Liver (tissue), 9 donors: ENCODE measurements around the gene ANAPC7. TPM values are rescaled to one million over a fixed set of nuclear protein-coding genes. Genes with fewer than 3 reads are reported as not detected.

ENCODE experiments used
- DNase-seq: peaks from one replicate; pipeline ENCODE4 v3.0.0-alpha.2; 2017; ENCODE audit warnings: low spot score
- H3K27ac ChIP-seq, 2 donors: one replicate each; pipeline ENCODE4 v1.7.0; 2013; ENCODE audit warnings: inconsistent platforms in 2 of 2, low read length in 2 of 2, control low read depth in 1 of 2, low read depth in 1 of 2, mild to moderate bottlenecking in 1 of 2
- H3K27me3 ChIP-seq, 4 donors: one replicate each; pipeline versions ENCODE4 v1.6.1 to v1.7.0; 2013; ENCODE audit warnings: low read length in 3 of 4, inconsistent platforms in 1 of 4, mild to moderate bottlenecking in 1 of 4, moderate library complexity in 1 of 4; ENCODE audit not compliant: control insufficient read depth in 4 of 4, insufficient read depth in 4 of 4
- H3K36me3 ChIP-seq, 4 donors: one replicate each; pipeline versions ENCODE4 v1.6.1 to v1.7.0; 2013; ENCODE audit warnings: low read length in 3 of 4, mild to moderate bottlenecking in 3 of 4, low read depth in 1 of 4, moderate library complexity in 1 of 4; ENCODE audit not compliant: control insufficient read depth in 4 of 4, insufficient read depth in 3 of 4
- H3K4me1 ChIP-seq, 4 donors: one replicate each; pipeline versions ENCODE4 v1.6.1 to v1.7.0; 2013; ENCODE audit warnings: low read length in 3 of 4, mild to moderate bottlenecking in 3 of 4, moderate library complexity in 1 of 4; ENCODE audit not compliant: control insufficient read depth in 4 of 4, insufficient read depth in 4 of 4
- H3K4me3 ChIP-seq, 3 donors: one replicate each; pipeline versions ENCODE4 v1.6.1 to v1.7.0; 2013; ENCODE audit warnings: low read length in 3 of 3, control low read depth in 1 of 3, low read depth in 1 of 3, mild to moderate bottlenecking in 1 of 3
- H3K9ac ChIP-seq, 2 donors: one replicate each; pipeline ENCODE4 v1.7.0; 2013; ENCODE audit warnings: low read length in 2 of 2, mild to moderate bottlenecking in 2 of 2, moderate library complexity in 2 of 2, control low read depth in 1 of 2, low read depth in 1 of 2
- H3K9me3 ChIP-seq, 4 donors: one replicate each; pipeline versions ENCODE4 v1.6.1 to v1.7.0; 2013; ENCODE audit warnings: low read length in 3 of 4; ENCODE audit not compliant: control insufficient read depth in 4 of 4
- EGR1 ChIP-seq, 2 donors: IDR thresholded peaks; 2 replicates each; pipeline ENCODE4 v1.6.1; 2016 to 2018; ENCODE audit warnings: antibody characterized with exemption in 2 of 2, low read depth in 2 of 2
- FOXA1 ChIP-seq: IDR thresholded peaks from 2 replicates; pipeline ENCODE4 v1.6.1; 2016; ENCODE audit warnings: antibody characterized with exemption
- FOXA2 ChIP-seq: IDR thresholded peaks from 2 replicates; pipeline ENCODE4 v1.6.1; 2016; ENCODE audit warnings: antibody characterized with exemption
- GABPA ChIP-seq, 2 donors: IDR thresholded peaks in 1 of 2; conservative IDR thresholded peaks in 1 of 2; 2 replicates each; pipeline ENCODE4 v1.6.1; 2016; ENCODE audit warnings: antibody characterized with exemption in 2 of 2, mild to moderate bottlenecking in 1 of 2, moderate library complexity in 1 of 2
- HNF4A ChIP-seq, 2 donors: conservative IDR thresholded peaks; 2 replicates each; pipeline ENCODE4 v1.6.1; 2016; ENCODE audit warnings: antibody characterized with exemption in 2 of 2, mild to moderate bottlenecking in 2 of 2
- HNF4G ChIP-seq: IDR thresholded peaks from 2 replicates; pipeline ENCODE4 v1.6.1; 2016; ENCODE audit warnings: antibody characterized with exemption
- JUND ChIP-seq, 2 donors: IDR thresholded peaks; 2 replicates each; pipeline ENCODE4 v1.6.1; 2016; ENCODE audit warnings: antibody characterized with exemption in 2 of 2
- NR2F2 ChIP-seq: IDR thresholded peaks from 2 replicates; pipeline ENCODE4 v1.6.1; 2016; ENCODE audit warnings: antibody characterized with exemption
- RAD21 ChIP-seq, 2 donors: IDR thresholded peaks; 2 replicates each; pipeline ENCODE4 v1.6.1; 2016; ENCODE audit warnings: antibody characterized with exemption in 2 of 2, mild to moderate bottlenecking in 2 of 2
- RXRA ChIP-seq, 2 donors: IDR thresholded peaks; 2 replicates each; pipeline ENCODE4 v1.6.1; 2017 to 2018; ENCODE audit warnings: antibody characterized with exemption in 2 of 2, mild to moderate bottlenecking in 1 of 2
- SP1 ChIP-seq: IDR thresholded peaks from 2 replicates; pipeline ENCODE4 v1.6.1; 2018; ENCODE audit warnings: antibody characterized with exemption, mild to moderate bottlenecking
- TAF1 ChIP-seq: conservative IDR thresholded peaks from 2 replicates; pipeline ENCODE4 v1.6.1; 2016; ENCODE audit warnings: antibody characterized with exemption, mild to moderate bottlenecking
- YY1 ChIP-seq: IDR thresholded peaks from 2 replicates; pipeline ENCODE4 v1.6.1; 2016; ENCODE audit warnings: antibody characterized with exemption, mild to moderate bottlenecking
- WGBS: extraction: QIAGEN DNeasy Blood & Tissue Kit; methylation state at CpG from one replicate; pipeline ENCODE4 v1.1.7; 2013; 5-methylcytosine and 5-hydroxymethylcytosine counted together
- polyA plus RNA-seq, 2 donors: library from polyadenylated mRNA; stranded (reverse) in 1 of 2; unstranded in 1 of 2; fragments of 200-250 nt in 1 of 2; fragments of >200 nt in 1 of 2; fragmentation: Nextera tagmentation in 1 of 2; extraction: Ambion mirVana in 1 of 2; gene quantifications; one replicate each; pipeline versions ENCODE4 v1.2.1 to v1.2.3, GENCODE V29; 2013 to 2015
- total RNA-seq, 2 donors: library from RNA; depleted of rRNA; stranded (reverse); fragments of >200 nt; gene quantifications; one replicate each; pipeline ENCODE4 v1.2.3, GENCODE V29; 2014
- TF ChIP-seq, protein P1 (sequence below): IDR thresholded peaks from 2 replicates; pipeline ENCODE4 v1.6.1; 2016; ENCODE audit warnings: antibody characterized with exemption, mild to moderate bottlenecking
- TF ChIP-seq, protein P2 (sequence below): IDR thresholded peaks from 2 replicates; pipeline ENCODE4 v1.6.1; 2016; ENCODE audit warnings: antibody characterized with exemption
- TF ChIP-seq, protein P3 (sequence below): fragments of 150-350 bp; IDR thresholded peaks from 2 replicates; pipeline ENCODE4 v1.5.1; 2017; ENCODE audit warnings: improper control_type of control experiment, low read depth, low read length; ENCODE audit not compliant: missing input control
- TF ChIP-seq, protein P4 (sequence below): IDR thresholded peaks from 2 replicates; pipeline ENCODE4 v1.6.1; 2016; ENCODE audit warnings: antibody characterized with exemption
- donor health status: healthy.
- donor health status: healthy.
- donor health status: healthy.
- donor health status: healthy.
- donor health status: healthy.

Gene ANAPC7
- total and polyA plus RNA-seq, 4 donors, result 11.4 to 21.1 (median 16.3) TPM

- no peak overlapping the region for H3K27ac ChIP-seq
- no peaks in the 10 kb centered on the region for H3K9me3 ChIP-seq
- no peak for TF ChIP-seq HNF4G
- TF ChIP-seq FOXA1, result no peak
- TF ChIP-seq JUND (IDR thresholded peaks at IDR 0.05), result no peak
- H3K27me3 ChIP-seq, result no peaks in the 10 kb centered on the region
- no peaks in the 10 kb centered on the region for H3K4me1 ChIP-seq
- peaks cover 20 to 75% (median 63%) of the 10 kb centered on the region in 4 donors for H3K36me3 ChIP-seq
- no peak overlapping the region for H3K9ac ChIP-seq
- H3K4me3 ChIP-seq, result no peak overlapping the region
- DNase-seq, result no peak
- 96% methylated on average over 7 of the region's 7 CpGs for WGBS
Measured at GRCh38 chr12:110348431-110349059, 55.0 kb downstream of the ANAPC7 start.

DNA sequence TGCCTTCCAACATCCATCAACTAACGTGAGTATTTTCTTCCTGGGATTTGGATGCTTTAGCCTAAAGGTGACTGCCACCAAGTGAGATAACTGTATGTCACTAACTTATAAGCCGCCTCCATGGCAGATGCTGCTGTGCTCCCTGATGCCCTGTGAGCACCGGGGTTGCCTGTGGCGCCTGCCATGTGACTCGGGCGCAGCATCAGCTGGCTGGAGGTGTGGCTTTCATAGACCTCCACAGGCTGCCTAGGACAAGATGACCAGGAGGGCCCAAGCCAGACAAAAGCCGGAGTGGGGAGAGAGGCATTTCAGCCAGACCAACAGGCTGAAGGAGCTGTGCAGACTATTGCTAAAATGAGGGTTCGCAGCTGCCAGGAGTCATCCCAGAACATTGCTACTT, 55.7 kb downstream of the ANAPC7 start:
- no peaks in the 10 kb centered on the region for H3K27me3 ChIP-seq
- H3K36me3 ChIP-seq, result peaks cover 21 to 83% (median 70%) of the 10 kb centered on the region in 4 donors
- H3K4me3 ChIP-seq, result no peak overlapping the region
- H3K4me1 ChIP-seq, result no peaks in the 10 kb centered on the region
- no peak overlapping the region for H3K27ac ChIP-seq
- WGBS, result 95% methylated on average over 8 of the region's 8 CpGs
- TF ChIP-seq YY1, result no peak
- no peak for TF ChIP-seq GABPA (IDR thresholded peaks at IDR 0.05 in 1 of 2, conservative IDR thresholded peaks at IDR 0.05 in 1 of 2)
- no peak for TF ChIP-seq HNF4A (conservative IDR thresholded peaks at IDR 0.05)
- TF ChIP-seq HNF4G, result no peak
- TF ChIP-seq SP1, result no peak
- no peak for DNase-seq
- H3K9me3 ChIP-seq, result no peaks in the 10 kb centered on the region
- no peak overlapping the region for H3K9ac ChIP-seq

GRCh38 chr12:110345963-110346362, 57.5 kb downstream of the ANAPC7 start:
- no peak overlapping the region for H3K27ac ChIP-seq
- WGBS, result 93% methylated on average over 12 of the region's 12 CpGs

More at GRCh38 chr12:110345963-110346362, 57.5 kb downstream of the ANAPC7 start:
- Histone ChIP-seq H3K36me3 (peaks cover 31 to 98% (median 86%) of the 10 kb centered on the region in 4 donors), H3K27me3 (no peaks in the 10 kb centered on the region), H3K9me3 (no peaks in the 10 kb centered on the region), H3K4me3 (no peak overlapping the region), H3K4me1 (no peaks in the 10 kb centered on the region), H3K9ac (no peak overlapping the region)
- no peak for TF ChIP-seq YY1
- TF ChIP-seq FOXA1, result no peak
- TF ChIP-seq, protein P1, sequence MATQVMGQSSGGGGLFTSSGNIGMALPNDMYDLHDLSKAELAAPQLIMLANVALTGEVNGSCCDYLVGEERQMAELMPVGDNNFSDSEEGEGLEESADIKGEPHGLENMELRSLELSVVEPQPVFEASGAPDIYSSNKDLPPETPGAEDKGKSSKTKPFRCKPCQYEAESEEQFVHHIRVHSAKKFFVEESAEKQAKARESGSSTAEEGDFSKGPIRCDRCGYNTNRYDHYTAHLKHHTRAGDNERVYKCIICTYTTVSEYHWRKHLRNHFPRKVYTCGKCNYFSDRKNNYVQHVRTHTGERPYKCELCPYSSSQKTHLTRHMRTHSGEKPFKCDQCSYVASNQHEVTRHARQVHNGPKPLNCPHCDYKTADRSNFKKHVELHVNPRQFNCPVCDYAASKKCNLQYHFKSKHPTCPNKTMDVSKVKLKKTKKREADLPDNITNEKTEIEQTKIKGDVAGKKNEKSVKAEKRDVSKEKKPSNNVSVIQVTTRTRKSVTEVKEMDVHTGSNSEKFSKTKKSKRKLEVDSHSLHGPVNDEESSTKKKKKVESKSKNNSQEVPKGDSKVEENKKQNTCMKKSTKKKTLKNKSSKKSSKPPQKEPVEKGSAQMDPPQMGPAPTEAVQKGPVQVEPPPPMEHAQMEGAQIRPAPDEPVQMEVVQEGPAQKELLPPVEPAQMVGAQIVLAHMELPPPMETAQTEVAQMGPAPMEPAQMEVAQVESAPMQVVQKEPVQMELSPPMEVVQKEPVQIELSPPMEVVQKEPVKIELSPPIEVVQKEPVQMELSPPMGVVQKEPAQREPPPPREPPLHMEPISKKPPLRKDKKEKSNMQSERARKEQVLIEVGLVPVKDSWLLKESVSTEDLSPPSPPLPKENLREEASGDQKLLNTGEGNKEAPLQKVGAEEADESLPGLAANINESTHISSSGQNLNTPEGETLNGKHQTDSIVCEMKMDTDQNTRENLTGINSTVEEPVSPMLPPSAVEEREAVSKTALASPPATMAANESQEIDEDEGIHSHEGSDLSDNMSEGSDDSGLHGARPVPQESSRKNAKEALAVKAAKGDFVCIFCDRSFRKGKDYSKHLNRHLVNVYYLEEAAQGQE, result no peak
- no peak for TF ChIP-seq RXRA (IDR thresholded peaks at IDR 0.05)
- TF ChIP-seq EGR1 (IDR thresholded peaks at IDR 0.05; ENCODE audit: low read depth in 2 of 2), result no peak
- TF ChIP-seq, protein P2, sequence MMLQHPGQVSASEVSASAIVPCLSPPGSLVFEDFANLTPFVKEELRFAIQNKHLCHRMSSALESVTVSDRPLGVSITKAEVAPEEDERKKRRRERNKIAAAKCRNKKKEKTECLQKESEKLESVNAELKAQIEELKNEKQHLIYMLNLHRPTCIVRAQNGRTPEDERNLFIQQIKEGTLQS, result no peak
- TF ChIP-seq SP1, result no peak
- TF ChIP-seq, protein P3, sequence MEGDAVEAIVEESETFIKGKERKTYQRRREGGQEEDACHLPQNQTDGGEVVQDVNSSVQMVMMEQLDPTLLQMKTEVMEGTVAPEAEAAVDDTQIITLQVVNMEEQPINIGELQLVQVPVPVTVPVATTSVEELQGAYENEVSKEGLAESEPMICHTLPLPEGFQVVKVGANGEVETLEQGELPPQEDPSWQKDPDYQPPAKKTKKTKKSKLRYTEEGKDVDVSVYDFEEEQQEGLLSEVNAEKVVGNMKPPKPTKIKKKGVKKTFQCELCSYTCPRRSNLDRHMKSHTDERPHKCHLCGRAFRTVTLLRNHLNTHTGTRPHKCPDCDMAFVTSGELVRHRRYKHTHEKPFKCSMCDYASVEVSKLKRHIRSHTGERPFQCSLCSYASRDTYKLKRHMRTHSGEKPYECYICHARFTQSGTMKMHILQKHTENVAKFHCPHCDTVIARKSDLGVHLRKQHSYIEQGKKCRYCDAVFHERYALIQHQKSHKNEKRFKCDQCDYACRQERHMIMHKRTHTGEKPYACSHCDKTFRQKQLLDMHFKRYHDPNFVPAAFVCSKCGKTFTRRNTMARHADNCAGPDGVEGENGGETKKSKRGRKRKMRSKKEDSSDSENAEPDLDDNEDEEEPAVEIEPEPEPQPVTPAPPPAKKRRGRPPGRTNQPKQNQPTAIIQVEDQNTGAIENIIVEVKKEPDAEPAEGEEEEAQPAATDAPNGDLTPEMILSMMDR, result no peak
- TF ChIP-seq GABPA (IDR thresholded peaks at IDR 0.05 in 1 of 2, conservative IDR thresholded peaks at IDR 0.05 in 1 of 2), result no peak
- no peak for TF ChIP-seq TAF1
- no peak for TF ChIP-seq FOXA2
- no peak for TF ChIP-seq HNF4G
- TF ChIP-seq, protein P4, sequence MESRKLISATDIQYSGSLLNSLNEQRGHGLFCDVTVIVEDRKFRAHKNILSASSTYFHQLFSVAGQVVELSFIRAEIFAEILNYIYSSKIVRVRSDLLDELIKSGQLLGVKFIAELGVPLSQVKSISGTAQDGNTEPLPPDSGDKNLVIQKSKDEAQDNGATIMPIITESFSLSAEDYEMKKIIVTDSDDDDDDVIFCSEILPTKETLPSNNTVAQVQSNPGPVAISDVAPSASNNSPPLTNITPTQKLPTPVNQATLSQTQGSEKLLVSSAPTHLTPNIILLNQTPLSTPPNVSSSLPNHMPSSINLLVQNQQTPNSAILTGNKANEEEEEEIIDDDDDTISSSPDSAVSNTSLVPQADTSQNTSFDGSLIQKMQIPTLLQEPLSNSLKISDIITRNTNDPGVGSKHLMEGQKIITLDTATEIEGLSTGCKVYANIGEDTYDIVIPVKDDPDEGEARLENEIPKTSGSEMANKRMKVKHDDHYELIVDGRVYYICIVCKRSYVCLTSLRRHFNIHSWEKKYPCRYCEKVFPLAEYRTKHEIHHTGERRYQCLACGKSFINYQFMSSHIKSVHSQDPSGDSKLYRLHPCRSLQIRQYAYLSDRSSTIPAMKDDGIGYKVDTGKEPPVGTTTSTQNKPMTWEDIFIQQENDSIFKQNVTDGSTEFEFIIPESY, result no peak
- no peak for TF ChIP-seq RAD21 (IDR thresholded peaks at IDR 0.05)
- TF ChIP-seq NR2F2, result no peak
- TF ChIP-seq HNF4A (conservative IDR thresholded peaks at IDR 0.05), result no peak
- no peak for DNase-seq
